Vagina (tissue), 2 donors: Measurements from ENCODE around the gene PNPLA1. TPM values are rescaled to one million over a fixed set of nuclear protein-coding genes. Genes with fewer than 3 reads are reported as not detected.

ENCODE experiments used
- DNase-seq, 2 donors: peaks; one replicate each; pipeline ENCODE4 v3.0.0-alpha.2; 2017; ENCODE audit errors: extremely low spot score in 2 of 2
- H3K27ac ChIP-seq: fragments of 200-600 bp; sonication (generic); one replicate; pipeline ENCODE4 v1.5.1; 2019
- H3K27me3 ChIP-seq: fragments of 200-600 bp; sonication (generic); one replicate; pipeline ENCODE4 v1.5.1; 2019
- H3K36me3 ChIP-seq, 2 donors: fragments of 200-600 bp; sonication (generic); one replicate each; pipeline ENCODE4 v1.5.1; 2017 to 2019
- H3K4me1 ChIP-seq: fragments of 200-600 bp; sonication (generic); one replicate; pipeline ENCODE4 v1.5.1; 2019
- H3K4me3 ChIP-seq, 2 donors: fragments of 200-600 bp; sonication (generic); 1 replicate in 1 of 2; 2 replicates in 1 of 2; pipeline ENCODE4 v1.5.1; 2016 to 2019
- H3K9me3 ChIP-seq: fragments of 200-600 bp; sonication (generic); one replicate; pipeline ENCODE4 v1.5.1; 2019
- CTCF ChIP-seq, 3 experiments: fragments of 450-650 bp in 2 of 3; fragments of 200-600 bp in 1 of 3; sonication (generic) in 1 of 3; IDR thresholded peaks; one replicate each; pipeline ENCODE4 v1.5.1; 2017 to 2019; ENCODE audit warnings: antibody characterized with exemption in 3 of 3, mild to moderate bottlenecking in 2 of 3, moderate library complexity in 2 of 3
- POLR2A ChIP-seq, 2 donors: fragments of 450-650 bp; IDR thresholded peaks; one replicate each; pipeline ENCODE4 v1.6.1; 2017; ENCODE audit warnings: antibody characterized with exemption in 2 of 2, mild to moderate bottlenecking in 2 of 2, moderate library complexity in 2 of 2
- POLR2AphosphoS5 ChIP-seq, 2 donors: sonication (generic); formaldehyde crosslinking; IDR thresholded peaks; one replicate each; pipeline ENCODE4 v1.9.0; 2017; ENCODE audit warnings: antibody characterized with exemption in 2 of 2, mild to moderate bottlenecking in 2 of 2, low read depth in 1 of 2; ENCODE audit not compliant: insufficient read depth in 1 of 2
- intact Hi-C: fragments of 100-400 bp; cut with DNase I; formaldehyde crosslinking; loops from one replicate; pipeline ENCODE4 v1.15.1; 2023
- total RNA-seq: library from RNA; depleted of rRNA; stranded (reverse); fragments of >200 nt; gene quantifications from one replicate; pipeline ENCODE4 v1.2.3, GENCODE V29; 2016

The PNPLA1 gene
- total RNA-seq, 1 donor from 2014 or later, result not detected

- H3K9me3 ChIP-seq, result no peaks in the 10 kb centered on the region
- H3K4me1 ChIP-seq, result peaks cover 11% of the 10 kb centered on the region
- DNase-seq, result no peak
- no peak overlapping the region for H3K4me3 ChIP-seq
- intact Hi-C loops, result loop anchor here (5.0 kb wide), 1 partner anchor 1134 kb away; the partner anchor contains the start of gene SCUBE3
- TF ChIP-seq POLR2A (IDR thresholded peaks at IDR 0.05) (no peak), POLR2AphosphoS5 (IDR thresholded peaks at IDR 0.05; ENCODE audit: insufficient read depth in 1 of 2, low read depth in 1 of 2) (no peak), CTCF (IDR thresholded peaks at IDR 0.05) (no peak)
- H3K27ac ChIP-seq, result no peak overlapping the region
- H3K36me3 ChIP-seq, result no peaks in the 10 kb centered on the region
- no peaks in the 10 kb centered on the region for H3K27me3 ChIP-seq
Measured at GRCh38 chr6:36345681-36346466, 76.0 kb downstream of the PNPLA1 start.

- intact Hi-C loops, result loop anchor here (5.0 kb wide), 1 partner anchor 1134 kb away; the partner anchor contains the start of gene SCUBE3
- Histone ChIP-seq H3K9me3 (no peaks in the 10 kb centered on the region), H3K27me3 (no peaks in the 10 kb centered on the region), H3K27ac (no peak overlapping the region), H3K4me3 (no peak overlapping the region), H3K36me3 (no peaks in the 10 kb centered on the region), H3K4me1 (peaks cover 7% of the 10 kb centered on the region)
- no peak for DNase-seq
- TF ChIP-seq POLR2A (IDR thresholded peaks at IDR 0.05) (no peak), CTCF (IDR thresholded peaks at IDR 0.05) (no peak), POLR2AphosphoS5 (IDR thresholded peaks at IDR 0.05; ENCODE audit: insufficient read depth in 1 of 2, low read depth in 1 of 2) (no peak)
Measured at GRCh38 chr6:36346486-36347273, 76.8 kb downstream of the PNPLA1 start.

- Histone ChIP-seq H3K36me3 (no peaks in the 10 kb centered on the region), H3K4me1 (peaks cover 7% of the 10 kb centered on the region), H3K4me3 (no peak overlapping the region), H3K27me3 (no peaks in the 10 kb centered on the region), H3K9me3 (no peaks in the 10 kb centered on the region), H3K27ac (no peak overlapping the region)
- TF ChIP-seq POLR2AphosphoS5 (IDR thresholded peaks at IDR 0.05; ENCODE audit: insufficient read depth in 1 of 2, low read depth in 1 of 2) (no peak), CTCF (IDR thresholded peaks at IDR 0.05) (no peak), POLR2A (IDR thresholded peaks at IDR 0.05) (no peak)
- intact Hi-C loops, result loop anchor here (5.0 kb wide), 1 partner anchor 1135 kb away; the partner anchor contains the start of gene SCUBE3
- no peak for DNase-seq
Measured at GRCh38 chr6:36347621-36348020, 77.8 kb downstream of the PNPLA1 start.

- no peaks in the 10 kb centered on the region for H3K36me3 ChIP-seq
Measured at GRCh38 chr6:36349240-36349639, 79.4 kb downstream of the PNPLA1 start.

More at GRCh38 chr6:36349240-36349639, 79.4 kb downstream of the PNPLA1 start:
- Histone ChIP-seq H3K4me3 (no peak overlapping the region), H3K9me3 (no peaks in the 10 kb centered on the region), H3K27me3 (no peaks in the 10 kb centered on the region), H3K4me1 (peaks cover 7% of the 10 kb centered on the region), H3K27ac (no peak overlapping the region)
- DNase-seq, result no peak
- intact Hi-C loops, result loop anchor here (5.0 kb wide), 1 partner anchor 1137 kb away; the partner anchor contains the start of gene SCUBE3
- TF ChIP-seq POLR2AphosphoS5 (IDR thresholded peaks at IDR 0.05; ENCODE audit: insufficient read depth in 1 of 2, low read depth in 1 of 2) (no peak), CTCF (IDR thresholded peaks at IDR 0.05) (no peak), POLR2A (IDR thresholded peaks at IDR 0.05) (no peak)
